HG02973 (cell line): ENCODE measurements around the gene IFNG-AS1.

ENCODE experiments used
- ATAC-seq: cut with Tn5 transposase; IDR thresholded peaks from one replicate; pipeline ENCODE4 v1.9.1; 2021; ENCODE audit warnings: moderate library complexity; ENCODE audit not compliant: unreplicated experiment

IFNG-AS1 gene

DNA sequence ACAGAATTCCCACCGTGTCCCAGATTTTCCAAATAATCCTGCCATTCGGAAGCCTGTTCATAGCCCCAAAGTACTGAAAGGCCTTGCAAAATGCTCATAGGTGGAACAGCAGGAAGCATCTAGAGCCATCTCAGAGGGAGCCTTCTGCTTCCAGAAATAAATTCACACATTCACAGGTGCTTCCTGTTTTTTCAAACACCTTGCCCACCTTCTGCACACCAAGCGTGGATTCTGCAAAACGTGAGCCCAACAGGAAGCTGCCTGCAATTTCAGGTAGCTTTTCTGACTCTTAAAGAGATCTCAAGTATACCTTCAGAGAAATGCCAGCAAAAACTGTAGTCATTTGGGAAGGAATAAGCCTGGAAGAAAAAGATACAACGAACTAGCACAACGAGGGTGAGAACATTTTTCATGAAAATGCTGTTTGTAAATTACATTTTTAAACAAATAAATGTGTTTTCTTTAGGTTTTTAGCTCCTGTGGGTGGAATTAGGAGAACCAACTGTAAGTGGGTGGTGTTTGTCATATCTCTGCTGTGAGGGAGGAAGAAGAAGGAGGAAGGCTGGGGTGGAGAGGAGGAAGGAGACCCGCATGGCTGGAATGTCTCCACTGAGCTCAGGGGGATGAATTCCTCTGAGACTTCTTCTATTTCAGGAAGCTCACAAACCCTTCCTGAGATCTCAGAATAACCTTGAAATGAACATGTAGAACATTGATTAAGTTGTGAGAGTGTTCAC lies at the start of gene IFNG-AS1:
TSS of gene IFNG-AS1 (plus strand) at position 264 of the 737 bp plus-strand sequence.
- peak; percentile 36 for ATAC-seq

DNA sequence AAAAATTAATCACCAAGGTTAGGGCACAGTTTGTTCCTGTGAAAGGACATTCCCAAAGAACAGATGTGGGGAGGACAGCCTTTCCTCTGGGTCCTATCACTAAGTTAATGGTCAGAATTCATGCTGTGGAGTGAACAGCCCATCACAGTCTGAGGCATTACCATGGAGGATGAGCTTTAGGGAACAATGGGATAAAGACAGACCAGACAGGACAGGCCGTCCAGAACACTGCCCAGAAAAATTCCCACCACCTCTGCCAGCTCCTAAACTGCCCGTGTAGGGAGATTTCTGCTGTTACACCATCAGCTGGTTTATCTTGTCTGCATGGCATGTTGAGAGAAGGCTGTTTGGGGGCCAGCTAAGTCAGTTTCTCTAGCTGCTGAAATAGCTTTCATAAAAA lies 49.6 kb upstream of the IFNG-AS1 start:
- ATAC-seq: no peak

DNA sequence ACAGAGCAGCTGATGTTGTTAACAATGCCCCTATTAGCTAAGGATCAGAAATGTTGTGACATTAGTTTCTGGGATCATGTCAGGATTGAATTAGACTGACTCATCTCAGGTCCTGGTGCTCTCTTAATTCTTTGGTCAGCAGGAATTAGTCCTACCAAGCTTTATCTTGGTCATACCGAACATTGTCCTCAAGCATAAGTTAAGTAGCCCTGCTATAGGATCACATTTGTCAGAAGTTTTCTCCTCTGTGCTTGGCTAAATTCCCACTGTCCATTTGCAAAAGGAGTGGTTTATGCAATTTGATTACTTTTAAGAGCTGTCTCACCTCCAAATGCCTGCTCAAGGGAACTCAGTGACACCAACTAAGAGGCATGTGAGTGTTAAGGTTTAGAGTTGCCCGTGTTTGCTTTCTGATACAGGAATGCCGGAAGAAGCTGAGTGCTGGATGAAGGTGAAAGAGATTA lies 48.4 kb upstream of the IFNG-AS1 start:
- no peak for ATAC-seq

DNA sequence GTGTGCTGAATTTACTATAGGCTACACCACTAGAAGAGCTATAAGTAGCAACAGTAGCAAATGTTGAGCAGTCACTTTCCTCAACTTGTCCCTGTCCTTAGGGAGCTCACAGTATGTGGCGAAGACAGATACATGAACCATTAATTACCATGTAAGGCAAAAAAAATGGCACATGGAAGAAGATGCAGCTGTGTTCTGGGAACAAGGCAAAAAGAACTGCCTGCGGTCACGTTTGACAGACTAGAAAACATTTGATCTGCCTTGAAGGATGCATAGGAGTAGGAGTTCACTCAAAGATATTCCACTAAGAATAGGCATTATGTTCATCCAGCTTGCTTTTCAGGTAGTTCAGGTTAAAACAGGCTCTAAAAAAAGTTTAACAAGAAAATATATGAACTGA lies 46.5 kb upstream of the IFNG-AS1 start:
- ATAC-seq: no peak

DNA sequence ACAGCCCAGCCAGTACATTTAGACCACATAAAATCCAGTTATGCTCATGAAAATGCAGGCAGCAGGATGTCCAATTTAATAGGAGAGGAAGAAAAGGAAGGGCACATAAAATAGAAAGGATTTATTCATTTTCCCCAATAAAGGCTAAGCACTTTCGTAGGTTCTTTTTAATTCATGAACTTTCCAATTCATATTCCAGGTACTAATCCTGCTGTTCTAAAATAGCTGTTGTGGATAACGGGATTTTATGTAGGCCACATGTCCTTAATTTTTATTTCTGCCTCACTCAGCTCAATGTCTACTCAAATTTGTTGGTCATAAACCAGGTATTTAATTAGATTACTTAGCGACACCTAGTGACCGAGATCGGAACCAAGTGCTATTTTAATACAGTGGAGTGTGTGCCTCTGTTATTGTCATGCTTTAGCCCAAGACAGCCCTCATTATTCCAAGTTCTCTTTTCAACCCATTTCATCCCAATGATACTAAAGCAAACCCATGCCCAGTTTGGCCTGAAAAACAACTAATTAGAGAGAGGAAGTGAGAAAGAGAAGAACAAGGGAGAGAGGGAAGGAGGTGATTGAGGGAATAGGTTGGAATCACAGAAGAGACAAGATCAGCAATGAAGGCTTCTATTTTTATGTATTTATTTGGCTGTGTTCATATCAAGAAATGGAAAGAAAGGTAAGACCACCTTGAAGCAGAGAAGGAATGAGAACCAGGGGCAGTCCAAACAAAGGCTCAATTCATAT lies 45.9 kb upstream of the IFNG-AS1 start:
- ATAC-seq: no peak

DNA sequence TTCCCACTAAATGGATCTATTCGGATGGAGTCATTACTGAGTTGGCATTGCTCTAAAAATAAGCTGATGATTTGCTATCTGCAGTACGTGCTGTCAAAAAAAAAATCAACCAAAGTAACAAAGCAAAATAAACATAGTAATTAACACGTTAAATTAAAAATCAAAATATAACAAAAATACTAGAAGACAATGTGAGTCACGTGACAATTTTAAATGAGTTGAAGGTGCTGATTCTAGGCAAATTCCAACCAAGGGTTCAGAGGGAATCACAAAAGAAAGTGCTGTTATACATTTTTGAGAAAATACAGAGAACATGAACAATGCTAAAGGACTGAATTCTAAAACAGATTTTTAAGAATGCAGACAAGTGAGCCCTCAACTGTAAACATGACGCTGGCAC lies 45.2 kb upstream of the IFNG-AS1 start:
- no peak for ATAC-seq

DNA sequence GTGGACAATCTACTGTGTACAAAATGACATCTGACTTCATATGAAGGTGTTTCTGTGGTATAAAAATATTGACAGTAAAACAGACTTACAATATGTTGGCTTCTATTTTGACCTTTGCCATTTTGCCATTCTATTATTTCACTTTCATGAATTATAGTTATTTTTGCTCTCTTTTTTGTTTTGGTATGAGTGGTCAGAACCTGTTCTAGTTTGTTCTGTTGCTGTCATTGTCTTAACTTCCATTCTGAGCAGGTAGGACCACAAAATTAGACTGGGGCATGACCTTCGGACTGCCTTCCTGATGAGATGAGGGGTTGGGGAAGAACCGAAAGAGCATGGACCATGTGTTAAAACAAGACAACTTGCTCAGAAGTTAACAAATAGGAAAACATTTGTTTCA lies 36.5 kb upstream of the IFNG-AS1 start:
- no peak for ATAC-seq

DNA sequence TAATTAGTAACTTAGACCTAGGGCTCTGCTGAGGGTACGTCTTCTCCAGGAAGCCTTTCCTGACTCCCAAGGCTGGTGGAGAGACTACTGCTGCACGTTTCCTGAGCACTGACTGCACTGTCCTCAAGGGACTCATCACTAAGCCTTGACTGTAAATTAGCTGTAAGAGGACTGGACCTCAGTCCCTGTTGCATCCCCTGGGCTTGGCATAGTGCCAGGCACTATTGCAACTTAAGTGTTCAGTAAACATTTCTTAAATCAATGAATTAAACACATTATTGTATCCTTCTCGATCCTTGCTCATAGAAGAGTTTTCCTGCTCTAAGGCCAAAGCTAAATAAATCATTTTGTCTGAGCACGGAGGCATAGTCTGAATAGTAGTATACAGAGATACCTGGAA lies 31.9 kb upstream of the IFNG-AS1 start:
- ATAC-seq: no peak

DNA sequence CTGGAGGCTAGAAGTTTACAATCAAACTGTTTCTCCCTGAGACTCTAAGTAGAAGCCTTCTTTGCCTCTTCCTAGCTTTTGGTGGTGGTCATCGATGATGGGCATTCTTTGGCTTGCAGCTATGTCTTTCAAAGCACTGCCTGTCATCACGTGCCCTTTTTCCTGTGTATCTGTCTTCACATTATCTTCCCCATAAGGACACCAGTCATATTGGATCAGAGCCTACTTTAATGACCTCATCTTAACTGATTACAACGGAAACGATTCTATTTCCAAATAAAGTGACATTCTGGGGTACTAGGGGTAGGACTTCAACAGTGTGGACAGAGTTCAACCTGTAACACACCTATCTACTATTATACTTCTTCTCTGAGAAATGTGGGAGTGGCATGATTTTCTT lies 31.1 kb upstream of the IFNG-AS1 start:
- no peak for ATAC-seq

DNA sequence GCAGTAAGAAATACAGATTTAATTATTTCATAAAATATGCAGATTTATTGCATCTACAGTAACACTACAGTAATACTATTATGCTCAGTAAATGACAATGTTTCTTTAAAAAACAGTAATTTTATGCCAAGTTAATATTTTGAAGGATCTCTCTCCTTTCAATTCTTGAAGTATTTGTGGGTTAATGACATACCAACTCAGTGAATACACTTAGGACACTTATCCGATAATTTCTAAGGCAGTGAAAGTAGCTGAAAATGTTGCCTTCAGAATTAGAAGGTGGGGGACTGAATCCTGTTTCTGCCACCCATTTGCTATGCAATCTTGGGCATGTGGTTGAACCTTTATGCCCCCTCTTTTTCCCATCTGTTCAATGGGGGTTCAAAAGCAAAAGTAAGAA lies 24.8 kb upstream of the IFNG-AS1 start:
- ATAC-seq: no peak

DNA sequence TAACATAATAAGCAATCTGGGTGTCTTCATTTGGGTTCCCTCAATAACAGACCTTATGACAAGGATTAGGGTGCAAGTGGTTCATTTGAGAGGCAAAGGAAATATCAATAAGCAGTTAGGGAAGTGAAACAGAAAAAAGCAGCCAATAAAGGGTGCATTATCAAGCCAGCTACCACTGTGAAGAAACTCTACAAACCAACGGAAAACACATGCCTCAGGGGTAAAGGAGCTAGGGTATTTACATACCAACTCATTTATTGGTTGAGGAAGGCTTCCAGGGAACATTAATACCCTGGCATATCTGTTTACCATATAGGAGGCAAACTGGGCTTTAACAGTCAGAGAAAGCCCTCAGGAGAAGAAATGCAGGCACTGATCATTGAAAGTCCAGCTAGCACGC lies 22.7 kb upstream of the IFNG-AS1 start:
- no peak for ATAC-seq

DNA sequence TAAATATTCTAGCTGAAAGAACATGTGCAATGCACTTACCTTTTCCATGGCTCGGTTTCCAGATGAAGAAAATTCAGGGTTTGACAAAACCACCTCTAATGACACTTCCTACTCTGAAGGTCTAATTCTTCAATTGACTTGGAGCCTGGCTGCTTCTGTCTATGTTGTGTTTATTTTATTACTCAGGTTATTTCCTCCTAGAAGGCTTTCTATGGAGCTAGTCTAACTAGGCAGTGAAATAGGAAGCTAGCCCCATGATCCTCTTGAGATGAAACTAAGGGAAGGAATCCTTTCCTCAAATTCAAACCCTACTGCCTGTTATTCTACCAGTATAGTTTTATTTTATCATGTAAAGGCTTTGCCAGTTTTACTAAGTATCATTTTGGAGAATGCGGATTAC lies 20.9 kb upstream of the IFNG-AS1 start:
- ATAC-seq: no peak

DNA sequence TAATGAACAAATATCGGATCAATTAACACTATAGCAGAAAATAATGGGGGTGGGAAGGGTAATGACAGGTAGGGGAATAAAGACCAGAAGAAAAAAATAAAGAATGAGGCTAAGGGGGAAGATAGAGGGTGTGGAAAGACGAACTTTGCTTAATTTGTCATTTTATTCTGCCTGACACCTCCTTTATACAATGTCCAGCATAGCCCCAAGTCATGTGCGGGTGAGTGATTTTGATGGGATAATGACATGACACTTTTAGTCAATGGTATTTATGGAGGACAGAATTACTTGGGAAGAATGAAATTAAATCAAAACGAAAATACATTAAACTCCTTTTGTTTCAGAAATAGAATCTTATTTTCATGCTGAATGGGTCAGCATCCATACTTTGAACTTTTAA lies 20.5 kb upstream of the IFNG-AS1 start:
- no peak for ATAC-seq

DNA sequence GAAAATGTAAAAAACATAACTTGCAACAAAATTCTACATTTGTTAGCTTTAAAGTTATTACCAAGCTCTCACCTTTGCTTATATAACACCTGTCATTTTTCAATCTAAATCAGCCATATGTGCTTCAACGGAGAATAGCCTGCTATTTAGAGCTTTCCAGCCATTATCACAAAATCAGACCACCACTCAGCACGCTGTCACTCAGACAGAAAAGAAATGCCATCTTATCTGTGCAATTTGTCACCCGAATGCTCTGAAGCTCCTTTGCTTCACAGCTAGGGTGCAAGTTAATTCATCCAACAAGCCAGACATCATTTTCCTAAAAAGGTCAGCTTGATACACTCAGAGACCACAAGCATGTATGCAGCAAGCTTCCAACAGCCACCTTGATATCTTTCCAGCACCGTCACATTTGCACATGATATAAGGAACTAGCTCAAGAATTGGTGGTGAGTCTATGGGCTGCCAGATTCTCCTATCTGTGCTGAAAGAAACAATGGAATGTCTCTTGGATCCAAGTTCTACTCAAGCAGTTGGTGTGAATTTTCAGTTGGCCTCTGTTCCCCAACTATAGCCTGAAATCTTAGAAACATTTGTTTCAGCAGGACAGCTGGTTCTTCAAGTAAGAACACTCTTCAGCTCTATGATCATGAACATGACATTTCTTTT lies 20.0 kb upstream of the IFNG-AS1 start:
- no peak for ATAC-seq

DNA sequence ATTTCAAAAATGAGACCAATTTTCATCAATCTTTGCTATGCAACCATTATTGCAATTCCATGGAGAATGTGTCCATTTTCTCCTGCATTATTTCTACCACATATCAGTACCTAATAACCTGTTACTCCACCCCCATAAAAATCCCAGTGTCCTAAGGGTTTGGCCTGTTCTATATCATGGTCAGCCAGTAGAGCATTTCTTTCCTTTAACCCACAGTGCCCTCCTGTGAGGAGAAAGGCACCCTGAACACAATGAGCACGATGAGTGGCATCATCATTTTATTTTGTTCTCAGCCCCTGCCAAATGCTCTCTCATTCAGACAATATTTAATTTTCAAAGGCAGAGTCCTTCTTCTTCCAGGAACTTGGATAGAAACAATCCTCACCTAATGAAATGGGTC lies 11.6 kb upstream of the IFNG-AS1 start:
- no peak for ATAC-seq

DNA sequence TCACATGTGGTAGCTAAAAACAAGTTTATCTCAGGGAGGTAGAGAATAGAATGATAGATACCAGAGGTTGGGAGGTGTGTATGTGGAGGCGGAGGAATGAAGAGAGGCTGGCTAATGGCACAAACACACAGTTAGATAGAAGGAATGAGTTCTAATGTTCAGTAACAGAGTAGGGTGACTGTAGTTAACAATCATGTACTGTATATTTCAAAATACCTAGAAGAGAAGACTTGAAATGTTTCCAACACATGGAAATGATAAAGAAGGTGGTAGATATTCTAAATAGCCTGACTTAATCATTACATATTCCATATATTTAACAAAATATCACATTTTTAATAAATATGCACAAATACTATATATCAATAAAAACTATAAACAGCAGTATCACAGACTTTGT lies 8.9 kb upstream of the IFNG-AS1 start:
- no peak for ATAC-seq

DNA sequence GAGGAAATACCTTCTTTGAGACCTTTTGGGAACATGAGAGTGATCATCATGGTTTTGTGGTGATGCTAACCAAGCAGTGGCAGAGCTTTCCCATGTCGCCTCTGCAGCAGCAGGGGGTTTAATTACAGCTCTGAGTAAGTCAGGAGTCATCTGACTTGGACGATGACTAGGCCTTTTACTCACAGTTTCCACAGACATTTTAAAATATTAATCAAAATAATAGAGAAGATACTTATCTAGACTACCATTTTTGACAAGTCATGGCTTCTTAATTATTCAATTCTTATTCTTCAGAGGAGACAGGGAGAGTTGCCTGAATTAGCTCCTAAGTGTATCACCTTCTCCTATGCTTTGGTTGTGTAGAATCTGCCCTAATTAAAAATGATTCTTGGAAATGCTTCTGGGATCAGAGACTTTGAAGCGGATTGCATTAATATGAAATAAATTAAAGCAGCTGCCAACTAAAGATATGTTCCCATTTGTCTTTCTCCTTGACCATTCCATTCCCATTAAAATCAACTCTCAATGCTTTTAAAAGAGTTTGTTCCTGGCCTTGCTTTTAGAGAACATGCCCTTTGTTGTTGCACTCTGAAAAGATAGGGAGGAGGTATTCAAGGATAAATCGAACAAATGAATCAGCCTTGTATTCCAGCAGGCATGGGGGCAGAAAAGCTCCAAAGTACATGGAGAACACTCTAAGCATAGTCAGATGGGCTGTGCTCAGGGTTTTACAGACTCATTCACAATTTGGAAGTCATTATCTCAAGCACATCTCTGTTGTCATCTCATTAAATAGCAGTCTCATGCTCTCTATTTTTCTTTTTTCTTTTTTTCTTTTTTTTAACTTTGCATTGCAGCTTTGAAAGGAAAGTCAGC lies 7.7 kb upstream of the IFNG-AS1 start:
- ATAC-seq: no peak

DNA sequence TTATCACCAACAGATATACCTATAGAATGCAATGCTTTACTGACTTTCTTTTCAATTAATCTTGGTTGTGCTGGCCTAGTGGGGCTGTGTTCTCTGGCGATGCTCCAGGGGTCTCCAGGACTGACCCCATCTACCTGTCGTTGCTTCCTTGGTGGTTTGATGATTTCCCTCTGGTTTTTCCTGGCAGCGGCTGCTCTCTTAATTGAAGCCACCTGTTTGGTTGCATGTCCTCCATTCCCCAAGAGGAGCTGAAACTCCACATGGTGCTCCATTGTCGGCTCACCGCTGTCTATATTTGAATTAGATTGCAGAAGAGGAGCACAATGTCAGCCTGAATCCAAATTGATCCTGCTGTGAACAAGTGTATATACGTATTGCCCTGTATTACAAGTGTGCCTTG lies 7.1 kb upstream of the IFNG-AS1 start:
- no peak for ATAC-seq

DNA sequence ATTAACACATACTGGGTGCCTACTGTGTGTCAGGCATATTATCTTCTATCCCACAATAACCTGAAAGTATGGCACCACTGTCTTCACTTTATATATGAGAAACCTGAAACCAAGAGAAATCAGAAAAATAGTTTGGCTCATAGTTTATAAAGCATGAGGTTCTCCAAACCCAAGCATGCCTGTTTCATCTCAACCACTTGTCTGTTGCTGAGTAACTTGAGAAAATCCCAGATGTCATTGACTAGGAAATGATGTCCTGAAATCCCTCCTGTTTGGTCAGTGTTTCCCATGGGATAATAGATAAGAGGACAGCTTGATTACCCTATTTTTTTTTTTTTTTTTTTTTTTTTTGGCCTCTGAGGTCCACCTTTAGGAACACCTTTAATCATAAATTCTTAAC lies 2.6 kb upstream of the IFNG-AS1 start:
- no peak for ATAC-seq

DNA sequence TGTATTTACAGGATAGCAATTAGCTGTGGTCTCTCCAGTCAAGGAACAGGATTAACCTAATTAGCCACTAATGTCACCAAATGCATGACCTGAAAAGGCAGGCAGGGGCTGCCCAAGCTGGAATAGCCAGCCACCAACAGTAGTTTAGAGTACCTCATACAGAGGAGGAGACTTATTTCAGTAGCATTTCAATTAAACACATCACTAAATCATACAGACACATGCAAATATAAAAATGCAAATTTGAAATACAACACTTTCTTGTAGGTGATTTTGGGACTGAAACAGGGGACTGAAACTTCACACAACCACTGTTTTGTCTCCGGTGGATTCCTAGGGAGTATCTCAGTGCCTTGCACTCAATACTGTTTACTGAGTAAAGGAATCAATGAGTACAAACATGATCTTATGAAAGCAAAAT lies 636 bp upstream of the IFNG-AS1 start:
- peak; percentile 82 for ATAC-seq

DNA sequence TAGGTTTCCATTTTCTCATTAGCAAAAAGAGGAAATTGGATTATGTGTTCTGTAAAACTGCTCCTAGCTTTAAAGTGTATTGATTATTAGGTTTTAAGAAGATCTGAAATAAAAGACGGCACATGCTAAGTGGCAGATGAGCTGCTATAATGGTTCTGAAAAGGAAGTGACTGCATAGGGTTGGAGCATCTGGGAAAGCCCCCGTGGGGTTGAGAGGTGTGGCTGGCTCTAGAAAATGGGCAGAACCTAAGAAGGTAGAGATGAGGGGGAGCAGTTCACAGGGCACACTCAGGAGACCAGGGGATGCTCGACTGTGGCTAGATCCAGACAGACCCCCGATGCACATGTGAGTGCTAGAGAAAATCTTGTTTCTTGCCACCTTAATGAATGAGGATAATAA lies 1.9 kb downstream of the IFNG-AS1 start:
- peak; percentile 71 for ATAC-seq
